HG03565 (cell line): ENCODE results near the gene GALNT11.
"Not testable (repeated sequence)": the region's sequence is repeated elsewhere in the genome, so short reads cannot be mapped to it uniquely, and the experiment has no call there.

Experiments used
- ATAC-seq: cut with Tn5 transposase; IDR thresholded peaks from one replicate; pipeline ENCODE4 v1.9.1; 2021; ENCODE audit warnings: mild to moderate bottlenecking, moderate library complexity; ENCODE audit not compliant: unreplicated experiment

Gene GALNT11

GRCh38 chr7:152025077-152025936 lies at the start of gene GALNT11:
TSS of gene GALNT11 (plus strand) at chr7:152025674. CDS start at chr7:152094228, 68,554 bp downstream.
- peak; percentile 92 for ATAC-seq

DNA sequence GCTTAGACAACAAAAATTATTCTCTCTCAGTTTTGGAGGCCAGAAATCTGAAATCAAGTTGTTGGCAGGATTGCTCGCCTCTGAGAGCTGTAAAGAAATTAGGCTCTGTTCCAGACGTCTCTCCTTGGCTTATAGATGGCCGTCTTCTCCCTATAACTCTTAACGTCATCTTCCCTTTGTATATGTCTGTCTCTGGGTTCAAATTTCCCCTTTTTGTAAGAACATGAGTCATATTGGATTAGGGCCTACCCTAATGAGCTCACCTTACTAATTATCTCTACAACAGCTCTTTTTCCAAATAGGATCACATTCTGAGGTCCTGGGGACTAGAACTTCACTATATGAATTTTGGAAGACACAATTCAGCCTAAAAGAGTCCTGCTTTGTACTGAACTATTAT lies 46.9 kb upstream of the GALNT11 start:
- no peak for ATAC-seq

DNA sequence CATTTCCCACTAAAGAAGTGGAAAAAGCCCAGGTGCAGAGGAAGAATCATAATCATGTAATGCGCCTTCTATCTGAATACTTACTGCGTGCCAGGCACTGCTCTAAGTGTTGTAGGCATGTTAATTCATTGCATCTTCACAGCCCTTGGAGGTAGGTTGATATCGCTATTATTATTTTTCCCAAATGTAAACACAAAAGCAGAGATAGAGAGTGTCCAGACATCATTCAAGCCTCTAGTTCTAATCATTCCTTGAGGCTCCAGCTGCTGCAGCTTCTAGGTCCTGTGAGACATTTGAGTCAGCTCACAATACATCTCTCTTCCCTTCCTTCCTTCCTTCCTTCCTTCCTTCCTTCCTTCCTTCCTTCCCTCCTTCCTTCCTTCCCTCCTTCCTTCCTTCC lies 44.3 kb upstream of the GALNT11 start:
- no peak for ATAC-seq

DNA sequence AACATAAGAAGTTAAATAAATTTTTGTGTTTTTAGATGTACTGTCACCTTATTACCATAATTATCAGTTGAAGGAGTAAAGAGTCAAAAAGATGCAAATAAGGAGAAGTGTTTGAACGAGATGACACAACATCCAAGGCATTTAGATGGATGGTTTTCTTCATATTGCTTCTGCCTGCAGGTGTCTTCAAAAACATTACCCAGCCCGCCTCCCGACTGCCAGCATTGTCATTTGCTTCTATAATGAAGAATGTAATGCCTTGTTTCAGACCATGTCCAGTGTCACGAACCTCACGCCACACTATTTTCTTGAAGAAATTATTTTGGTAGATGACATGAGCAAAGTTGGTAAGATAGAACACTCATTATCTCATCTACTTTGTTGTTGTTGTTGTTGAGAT lies 42.7 kb upstream of the GALNT11 start:
- no peak for ATAC-seq

- ATAC-seq = no peak
Measured at GRCh38 chr7:151984612-151985011, 40.9 kb upstream of the GALNT11 start.

DNA sequence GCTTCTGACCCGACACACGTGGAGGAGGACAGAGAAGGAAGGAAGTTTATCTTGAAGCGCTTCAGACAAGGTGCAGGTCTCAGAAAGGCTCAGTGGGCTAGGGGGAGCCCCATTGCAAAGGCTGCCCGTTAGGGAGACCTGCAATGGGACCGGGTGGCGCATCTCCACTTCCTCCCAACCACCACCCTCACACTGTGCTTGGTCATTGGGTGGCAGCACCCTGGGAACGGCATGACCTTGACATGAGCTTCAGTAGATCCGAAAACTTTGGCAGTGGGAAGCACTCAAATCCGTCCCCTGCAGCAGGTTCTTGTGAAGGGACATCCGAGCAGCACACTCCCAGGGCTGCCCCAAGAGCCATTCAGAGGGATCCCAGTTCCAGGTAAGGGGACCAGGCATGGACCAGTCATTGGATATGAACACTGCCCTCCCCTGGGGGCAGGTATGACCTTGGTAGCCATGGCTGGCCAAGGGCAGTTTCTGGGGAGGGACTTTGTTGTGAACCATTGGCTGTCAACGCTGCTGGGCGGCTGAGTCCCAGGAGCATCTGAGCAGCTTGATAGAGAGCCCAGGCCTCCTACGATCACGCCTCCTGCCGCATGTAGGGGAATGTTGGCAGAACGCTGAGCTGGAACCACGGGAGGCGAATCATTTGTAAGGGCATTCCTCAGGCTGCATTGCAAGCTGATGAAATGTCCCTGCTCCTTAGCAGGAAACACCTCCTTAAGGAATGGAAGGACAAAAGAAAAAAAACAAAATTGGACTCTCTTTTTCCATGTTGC lies 37.5 kb upstream of the GALNT11 start:
- ATAC-seq = no peak

- ATAC-seq = peak; percentile 43
Measured at GRCh38 chr7:151992375-151992774, 33.1 kb upstream of the GALNT11 start.

- ATAC-seq = no peak
Measured at GRCh38 chr7:151993977-151994676, 31.3 kb upstream of the GALNT11 start.

DNA sequence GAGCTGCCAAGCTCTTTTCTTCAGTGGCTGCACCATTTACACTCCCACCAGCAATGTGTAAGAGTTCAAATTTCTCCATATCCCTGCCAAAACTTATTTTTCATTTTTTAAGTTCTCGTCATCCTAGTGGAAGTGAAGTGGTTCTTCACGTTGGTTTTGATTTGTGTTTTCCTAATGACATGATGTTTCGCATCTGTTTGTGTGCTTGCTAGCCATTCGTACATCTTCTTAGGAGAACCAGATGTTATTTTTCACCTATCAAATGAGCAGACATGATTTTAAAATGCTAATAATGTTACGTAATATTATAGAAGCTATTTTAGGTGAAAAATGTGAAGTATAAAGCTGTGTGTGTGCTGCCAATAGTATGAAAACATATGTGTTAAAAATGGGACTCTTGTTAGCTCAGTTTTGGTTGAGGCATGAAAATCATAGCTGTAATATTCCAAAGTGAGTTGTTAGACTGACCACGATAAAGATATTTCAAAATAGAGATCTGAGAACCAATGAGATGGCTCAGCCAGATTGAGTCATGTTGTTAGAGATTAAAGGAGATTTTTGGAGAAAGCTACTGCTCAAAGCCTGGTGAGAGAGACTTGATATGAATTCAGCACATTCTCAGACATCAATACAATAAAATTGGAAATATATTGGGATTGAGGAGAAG lies 25.9 kb upstream of the GALNT11 start:
- no peak for ATAC-seq

DNA sequence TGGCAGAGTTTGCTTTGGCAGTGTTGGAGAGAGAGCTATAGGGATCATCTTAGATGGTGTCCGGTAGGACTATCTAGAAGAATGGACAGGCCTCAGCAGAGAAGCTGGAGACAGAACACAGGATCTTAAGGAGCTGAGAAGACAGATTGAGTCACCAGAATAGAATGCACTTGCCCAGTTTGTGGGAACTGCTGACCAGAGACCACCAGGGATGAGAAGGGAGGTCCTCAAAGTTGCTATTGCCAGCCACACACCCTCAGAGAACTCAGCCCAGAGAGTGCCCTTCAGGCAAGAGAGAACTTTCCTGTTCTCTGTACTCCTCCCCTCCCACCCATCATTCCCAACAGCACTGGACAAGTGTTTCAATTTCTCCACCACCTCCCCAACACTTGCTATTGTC lies 25.3 kb upstream of the GALNT11 start:
- ATAC-seq = no peak

- no peak for ATAC-seq
Measured at GRCh38 chr7:152006336-152006735, 19.1 kb upstream of the GALNT11 start.

- no peak for ATAC-seq
Measured at GRCh38 chr7:152011860-152012259, 13.6 kb upstream of the GALNT11 start.

GRCh38 chr7:152013230-152013629 lies 12.2 kb upstream of the GALNT11 start:
- ATAC-seq = no peak

GRCh38 chr7:152013974-152014373 lies 11.5 kb upstream of the GALNT11 start:
- no peak for ATAC-seq

- no peak for ATAC-seq
Measured at GRCh38 chr7:152014722-152015121, 10.8 kb upstream of the GALNT11 start.

DNA sequence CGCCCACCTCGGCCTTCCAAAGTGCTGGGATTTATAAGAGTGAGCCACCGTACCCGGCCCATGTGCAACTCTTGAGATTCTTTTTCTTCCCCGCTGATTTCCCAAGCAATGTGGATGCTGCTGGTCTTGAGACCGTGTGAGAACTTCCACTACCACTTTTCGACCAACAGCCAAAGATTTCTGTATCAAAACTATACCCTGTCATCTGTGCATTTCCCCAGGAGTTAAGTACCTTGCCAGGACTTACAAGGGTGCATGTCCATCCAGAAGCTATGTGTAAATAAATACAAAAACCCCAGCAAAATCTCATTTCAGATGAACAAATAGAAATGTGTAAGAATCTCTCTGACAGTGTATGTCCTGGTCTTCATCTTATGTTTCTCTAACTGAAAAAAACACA lies 9.9 kb upstream of the GALNT11 start:
- no peak for ATAC-seq

- ATAC-seq = no peak
Measured at GRCh38 chr7:152016947-152017346, 8.5 kb upstream of the GALNT11 start.

GRCh38 chr7:152017683-152018082 lies 7.8 kb upstream of the GALNT11 start:
- ATAC-seq = not testable (repeated sequence)

GRCh38 chr7:152021740-152022139 lies 3.7 kb upstream of the GALNT11 start:
- not testable (repeated sequence) for ATAC-seq

GRCh38 chr7:152025937-152026890 lies 740 bp downstream of the GALNT11 start:
- no peak for ATAC-seq
